Stimulated activated memory B cell treated with anti-CD40 and anti-IgM and Interleukin-4, amounts not matched to agents 10 μg/mL and 1 μg/mL and 100 μg/mL, for 72 hours (primary cell): ENCODE measurements around the gene RUFY1.

ENCODE experiments used
- ATAC-seq: fragments of 150-1000 bp; cut with Tn5 transposase; 2 replicates; pipeline ENCODE4 v1.10.0; 2021
- H3K27ac Mint-ChIP-seq: one replicate; pipeline ENCODE4 v1.8.0; 2022; ENCODE audit warnings: mild to moderate bottlenecking, mixed read lengths
- H3K27me3 Mint-ChIP-seq: one replicate; pipeline ENCODE4 v1.8.0; 2022; ENCODE audit warnings: mixed read lengths
- H3K36me3 Mint-ChIP-seq: one replicate; pipeline ENCODE4 v1.8.0; 2022; ENCODE audit warnings: mixed read lengths
- H3K4me1 Mint-ChIP-seq: one replicate; pipeline ENCODE4 v1.8.0; 2022; ENCODE audit warnings: mixed read lengths
- H3K4me3 Mint-ChIP-seq: one replicate; pipeline ENCODE4 v1.8.0; 2022; ENCODE audit warnings: mild to moderate bottlenecking, moderate library complexity, mixed read lengths
- H3K9me3 Mint-ChIP-seq: one replicate; pipeline ENCODE4 v1.8.0; 2022; ENCODE audit warnings: mixed read lengths

RUFY1 gene

GRCh38 chr5:179606910-179607159 lies 56.5 kb downstream of the RUFY1 start:
- H3K4me1 Mint-ChIP-seq = peaks cover 3% of the 10 kb centered on the region
- no peaks in the 10 kb centered on the region for H3K9me3 Mint-ChIP-seq
- H3K27ac Mint-ChIP-seq = no peak overlapping the region
- no peak for ATAC-seq
- H3K27me3 Mint-ChIP-seq = no peaks in the 10 kb centered on the region
- peaks cover 46% of the 10 kb centered on the region for H3K36me3 Mint-ChIP-seq
- no peak overlapping the region for H3K4me3 Mint-ChIP-seq

- Mint-ChIP-seq H3K36me3 (peaks cover 49% of the 10 kb centered on the region), H3K4me3 (no peak overlapping the region), H3K27me3 (no peaks in the 10 kb centered on the region), H3K27ac (peak overlapping the region; percentile 40), H3K9me3 (no peaks in the 10 kb centered on the region), H3K4me1 (peaks cover 6% of the 10 kb centered on the region)
- peak; percentile 14 for ATAC-seq
Measured at GRCh38 chr5:179607160-179607931, 57.0 kb downstream of the RUFY1 start.

GRCh38 chr5:179608131-179608581 lies 57.8 kb downstream of the RUFY1 start:
- Mint-ChIP-seq H3K27ac (peak overlapping the region; percentile 40), H3K9me3 (no peaks in the 10 kb centered on the region), H3K4me1 (peaks cover 9% of the 10 kb centered on the region), H3K27me3 (no peaks in the 10 kb centered on the region), H3K36me3 (peaks cover 57% of the 10 kb centered on the region), H3K4me3 (no peak overlapping the region)
- ATAC-seq = peak; percentile 42

GRCh38 chr5:179609834-179610108 lies 59.4 kb downstream of the RUFY1 start:
- no peaks in the 10 kb centered on the region for H3K9me3 Mint-ChIP-seq
- peaks cover 63% of the 10 kb centered on the region for H3K36me3 Mint-ChIP-seq
- H3K4me1 Mint-ChIP-seq = peaks cover 17% of the 10 kb centered on the region
- H3K4me3 Mint-ChIP-seq = no peak overlapping the region
- ATAC-seq = no peak
- no peaks in the 10 kb centered on the region for H3K27me3 Mint-ChIP-seq
- H3K27ac Mint-ChIP-seq = no peak overlapping the region

- H3K4me1 Mint-ChIP-seq = peaks cover 17% of the 10 kb centered on the region
- H3K36me3 Mint-ChIP-seq = peaks cover 64% of the 10 kb centered on the region
- no peaks in the 10 kb centered on the region for H3K27me3 Mint-ChIP-seq
- H3K4me3 Mint-ChIP-seq = no peak overlapping the region
- no peak overlapping the region for H3K27ac Mint-ChIP-seq
- H3K9me3 Mint-ChIP-seq = no peaks in the 10 kb centered on the region
- ATAC-seq = no peak
Measured at GRCh38 chr5:179610109-179610902, 60.0 kb downstream of the RUFY1 start.

GRCh38 chr5:179610903-179611265 lies 60.5 kb downstream of the RUFY1 start:
- no peaks in the 10 kb centered on the region for H3K27me3 Mint-ChIP-seq
- ATAC-seq = no peak
- no peak overlapping the region for H3K27ac Mint-ChIP-seq
- H3K36me3 Mint-ChIP-seq = peaks cover 64% of the 10 kb centered on the region
- H3K4me1 Mint-ChIP-seq = peaks cover 21% of the 10 kb centered on the region
- H3K9me3 Mint-ChIP-seq = no peaks in the 10 kb centered on the region
- H3K4me3 Mint-ChIP-seq = no peak overlapping the region

GRCh38 chr5:179612577-179613459 lies 62.5 kb downstream of the RUFY1 start:
- H3K4me1 Mint-ChIP-seq = peaks cover 36% of the 10 kb centered on the region
- ATAC-seq = no peak
- peaks cover 78% of the 10 kb centered on the region for H3K36me3 Mint-ChIP-seq
- peak overlapping the region; percentile 53 for H3K27ac Mint-ChIP-seq
- H3K9me3 Mint-ChIP-seq = no peaks in the 10 kb centered on the region
- no peaks in the 10 kb centered on the region for H3K27me3 Mint-ChIP-seq
- no peak overlapping the region for H3K4me3 Mint-ChIP-seq

GRCh38 chr5:179613460-179614071 lies 63.2 kb downstream of the RUFY1 start:
- Mint-ChIP-seq H3K4me1 (peaks cover 41% of the 10 kb centered on the region), H3K4me3 (no peak overlapping the region), H3K27ac (peak overlapping the region; percentile 53), H3K27me3 (no peaks in the 10 kb centered on the region), H3K36me3 (peaks cover 83% of the 10 kb centered on the region), H3K9me3 (no peaks in the 10 kb centered on the region)
- no peak for ATAC-seq

GRCh38 chr5:179614745-179615144 lies 64.4 kb downstream of the RUFY1 start:
- Mint-ChIP-seq H3K36me3 (peaks cover 83% of the 10 kb centered on the region), H3K27me3 (no peaks in the 10 kb centered on the region), H3K4me1 (peaks cover 48% of the 10 kb centered on the region), H3K27ac (no peak overlapping the region), H3K9me3 (no peaks in the 10 kb centered on the region), H3K4me3 (no peak overlapping the region)
- no peak for ATAC-seq

GRCh38 chr5:179615203-179615602 lies 64.8 kb downstream of the RUFY1 start:
- Mint-ChIP-seq H3K4me1 (peaks cover 50% of the 10 kb centered on the region), H3K4me3 (no peak overlapping the region), H3K27me3 (no peaks in the 10 kb centered on the region), H3K27ac (no peak overlapping the region), H3K9me3 (no peaks in the 10 kb centered on the region), H3K36me3 (peaks cover 83% of the 10 kb centered on the region)
- no peak for ATAC-seq

GRCh38 chr5:179616002-179616594 lies 65.7 kb downstream of the RUFY1 start:
- Mint-ChIP-seq H3K27ac (no peak overlapping the region), H3K27me3 (no peaks in the 10 kb centered on the region), H3K4me3 (no peak overlapping the region), H3K9me3 (no peaks in the 10 kb centered on the region), H3K36me3 (peaks cover 83% of the 10 kb centered on the region), H3K4me1 (peaks cover 59% of the 10 kb centered on the region)
- no peak for ATAC-seq

GRCh38 chr5:179617930-179618329 lies 67.6 kb downstream of the RUFY1 start:
- peaks cover 89% of the 10 kb centered on the region for H3K36me3 Mint-ChIP-seq
- H3K27ac Mint-ChIP-seq = no peak overlapping the region
- peaks cover 63% of the 10 kb centered on the region for H3K4me1 Mint-ChIP-seq
- ATAC-seq = no peak
- H3K9me3 Mint-ChIP-seq = no peaks in the 10 kb centered on the region
- H3K27me3 Mint-ChIP-seq = no peaks in the 10 kb centered on the region
- no peak overlapping the region for H3K4me3 Mint-ChIP-seq

GRCh38 chr5:179618923-179619554 lies 68.7 kb downstream of the RUFY1 start:
- Mint-ChIP-seq H3K36me3 (peaks cover 85% of the 10 kb centered on the region), H3K27me3 (no peaks in the 10 kb centered on the region), H3K27ac (no peak overlapping the region), H3K9me3 (no peaks in the 10 kb centered on the region), H3K4me3 (peak overlapping the region; percentile 65), H3K4me1 (peaks cover 56% of the 10 kb centered on the region)
- no peak for ATAC-seq

- peak overlapping the region; percentile 95 for H3K4me3 Mint-ChIP-seq
- no peaks in the 10 kb centered on the region for H3K27me3 Mint-ChIP-seq
- peaks cover 63% of the 10 kb centered on the region for H3K4me1 Mint-ChIP-seq
- no peak for ATAC-seq
- H3K27ac Mint-ChIP-seq = no peak overlapping the region
- no peaks in the 10 kb centered on the region for H3K9me3 Mint-ChIP-seq
- peaks cover 77% of the 10 kb centered on the region for H3K36me3 Mint-ChIP-seq
Measured at GRCh38 chr5:179619776-179620175, 69.4 kb downstream of the RUFY1 start.
